IMR-90 (cell line): Measurements from ENCODE around the gene CCL2. TPM values are rescaled to one million over a fixed set of nuclear protein-coding genes. Genes with fewer than 3 reads are reported as not detected.

Source experiments
- ATAC-seq: fragments of 200-7000 bp; cut with Tn5 transposase; 2 replicates; pipeline ENCODE4 v1.9.1; 2020; ENCODE audit warnings: low read depth, mild to moderate bottlenecking, moderate library complexity
- BruUV-seq: library from RNA; stranded (reverse); fragments of 400-500 nt; replicated peaks from 2 replicates; lab custom pipeline; 2021; lab: Mats Ljungman, UMichigan
- CTCF ChIA-PET: fragments of 300-600 bp; formaldehyde crosslinking; extraction: SDS; loops from one replicate; lab custom pipeline; 2021; ENCODE audit warnings: antibody characterized with exemption; lab: Yijun Ruan, JAX
- POLR2A ChIA-PET: fragments of 300-600 bp; sonication (Branson Sonifier 250); formaldehyde crosslinking; loops from one replicate; lab custom pipeline; 2022; ENCODE audit warnings: antibody characterized with exemption; ENCODE audit not compliant: unreplicated experiment; lab: Charles Lee
- DNase-seq: peaks from one replicate; pipeline ENCODE4 v3.0.0; 2013
- H2AFZ ChIP-seq: replicated peaks from 2 replicates; pipeline ENCODE3; 2013; ENCODE audit warnings: low read length, mild to moderate bottlenecking; ENCODE audit not compliant: poor library complexity
- H2AK5ac ChIP-seq: 2 replicates; pipeline ENCODE4 v1.6.1; 2013; ENCODE audit warnings: low read depth, low read length, inconsistent platforms
- H2AK9ac ChIP-seq: replicated peaks from 2 replicates; pipeline ENCODE3; 2013; ENCODE audit warnings: mild to moderate bottlenecking, low read depth, low read length, moderate library complexity; ENCODE audit not compliant: poor library complexity
- H2BK120ac ChIP-seq: 2 replicates; pipeline ENCODE4 v1.6.1; 2013; ENCODE audit warnings: low read depth, low read length, inconsistent platforms
- H2BK15ac ChIP-seq: 3 replicates; pipeline ENCODE4 v1.6.1; 2013; ENCODE audit warnings: low read depth, low read length, inconsistent platforms
- H2BK20ac ChIP-seq: 2 replicates; pipeline ENCODE4 v1.6.1; 2013; ENCODE audit warnings: low read depth, mild to moderate bottlenecking, inconsistent platforms, low read length, moderate library complexity
- H2BK5ac ChIP-seq: 2 replicates; pipeline ENCODE4 v1.6.1; 2013; ENCODE audit warnings: mild to moderate bottlenecking, low read depth, low read length, inconsistent platforms; ENCODE audit not compliant: poor library complexity, severe bottlenecking
- H3K14ac ChIP-seq: replicated peaks from 2 replicates; pipeline ENCODE4 v1.6.1; 2013; ENCODE audit warnings: low read depth, low read length, inconsistent platforms
- H3K18ac ChIP-seq: 2 replicates; pipeline ENCODE4 v1.6.1; 2013; ENCODE audit warnings: low read depth, low read length, control low read depth
- H3K23ac ChIP-seq: 2 replicates; pipeline ENCODE4 v1.6.1; 2013; ENCODE audit warnings: low read depth, low read length, inconsistent platforms
- H3K27ac ChIP-seq: 2 replicates; pipeline ENCODE4 v1.5.1; 2013; ENCODE audit warnings: mild to moderate bottlenecking, control low read depth, low read length; ENCODE audit not compliant: insufficient read depth
- H3K27me3 ChIP-seq: 2 replicates; pipeline ENCODE4 v1.6.1; 2013; ENCODE audit warnings: low read length; ENCODE audit not compliant: control insufficient read depth, insufficient read depth
- H3K36me3 ChIP-seq: 2 replicates; pipeline ENCODE4 v1.6.1; 2013; ENCODE audit warnings: low read length, mixed read lengths; ENCODE audit not compliant: control insufficient read depth, insufficient read depth
- H3K4ac ChIP-seq: 2 replicates; pipeline ENCODE4 v1.6.1; 2013; ENCODE audit warnings: low read depth, low read length, inconsistent platforms
- H3K4me1 ChIP-seq: 2 replicates; pipeline ENCODE4 v1.6.1; 2013; ENCODE audit warnings: low read length, mixed read lengths; ENCODE audit not compliant: control insufficient read depth, insufficient read depth
- H3K4me2 ChIP-seq: 2 replicates; pipeline ENCODE4 v1.6.1; 2013; ENCODE audit warnings: low read depth, mild to moderate bottlenecking, control low read depth, low read length, moderate library complexity
- H3K4me3 ChIP-seq: 2 replicates; pipeline ENCODE4 v1.5.1; 2013; ENCODE audit warnings: low read depth, mild to moderate bottlenecking, control low read depth, low read length, moderate library complexity; ENCODE audit not compliant: insufficient read depth
- H3K56ac ChIP-seq: 2 replicates; pipeline ENCODE4 v1.6.1; 2013; ENCODE audit warnings: low read length, inconsistent platforms; ENCODE audit not compliant: insufficient read depth; ENCODE audit errors: extremely low read depth
- H3K79me1 ChIP-seq, 2 experiments: 2 replicates each; pipeline ENCODE4 v1.6.1; 2013; ENCODE audit warnings: low read length in 2 of 2, inconsistent platforms in 1 of 2, low read depth in 1 of 2
- H3K9ac ChIP-seq: 2 replicates; pipeline ENCODE4 v1.6.1; 2013; ENCODE audit warnings: low read depth, low read length, control low read depth
- H3K9me1 ChIP-seq: 2 replicates; pipeline ENCODE4 v1.6.1; 2013; ENCODE audit warnings: low read length, inconsistent platforms; ENCODE audit not compliant: insufficient read depth
- H3K9me3 ChIP-seq: 2 replicates; pipeline ENCODE4 v1.6.1; 2013; ENCODE audit warnings: low read length; ENCODE audit not compliant: control insufficient read depth, insufficient read depth
- H4K20me1 ChIP-seq: 2 replicates; pipeline ENCODE4 v1.6.1; 2013; ENCODE audit warnings: low read length, inconsistent platforms; ENCODE audit not compliant: insufficient read depth
- H4K5ac ChIP-seq: 2 replicates; pipeline ENCODE4 v1.6.1; 2013; ENCODE audit warnings: mild to moderate bottlenecking, low read depth, low read length, control low read depth
- H4K8ac ChIP-seq, 2 experiments: 2 replicates each; pipeline ENCODE4 v1.6.1; 2013; ENCODE audit warnings: low read depth in 2 of 2, low read length in 2 of 2, control low read depth in 1 of 2, inconsistent platforms in 1 of 2
- H4K91ac ChIP-seq: 2 replicates; pipeline ENCODE4 v1.6.1; 2013; ENCODE audit warnings: low read depth, low read length, inconsistent platforms; ENCODE audit not compliant: insufficient read depth
- BHLHE40 ChIP-seq: fragments of 150-350 bp; IDR thresholded peaks from 2 replicates; pipeline ENCODE4 v1.6.1; 2016; ENCODE audit warnings: mild to moderate bottlenecking, low read depth, low read length
- CEBPB ChIP-seq: IDR thresholded peaks from 2 replicates; pipeline ENCODE4 v1.6.1; 2012; ENCODE audit warnings: low read depth, low read length, improper control_type of control experiment
- CHD1 ChIP-seq: IDR thresholded peaks from 2 replicates; pipeline ENCODE4 v1.6.1; 2012; ENCODE audit warnings: low read depth, low read length, improper control_type of control experiment
- FOS ChIP-seq: fragments of 150-350 bp; IDR thresholded peaks from 2 replicates; pipeline ENCODE4 v1.6.1; 2016; ENCODE audit warnings: low read depth, low read length
- MAFK ChIP-seq: IDR thresholded peaks from 2 replicates; pipeline ENCODE4 v1.6.1; 2012; ENCODE audit warnings: low read depth, low read length, improper control_type of control experiment
- MXI1 ChIP-seq: IDR thresholded peaks from 2 replicates; pipeline ENCODE4 v1.6.1; 2012; ENCODE audit warnings: low read depth, mild to moderate bottlenecking, low read length, moderate library complexity, borderline replicate concordance
- NFE2L2 ChIP-seq: fragments of 150-350 bp; IDR thresholded peaks from 2 replicates; pipeline ENCODE4 v1.6.1; 2016; ENCODE audit warnings: low read depth, mild to moderate bottlenecking, low read length
- POLR2A ChIP-seq: IDR thresholded peaks from 2 replicates; pipeline ENCODE4 v1.6.1; 2012; ENCODE audit warnings: mild to moderate bottlenecking, low read depth, low read length
- RAD21 ChIP-seq: IDR thresholded peaks from 2 replicates; pipeline ENCODE4 v1.6.1; 2012; ENCODE audit warnings: low read length, improper control_type of control experiment
- RCOR1 ChIP-seq: IDR thresholded peaks from 2 replicates; pipeline ENCODE4 v1.6.1; 2012; ENCODE audit warnings: mild to moderate bottlenecking, low read length, improper control_type of control experiment; ENCODE audit not compliant: insufficient replicate concordance
- RFX5 ChIP-seq: IDR thresholded peaks from 2 replicates; pipeline ENCODE4 v1.8.0; 2012; ENCODE audit warnings: low read depth, mild to moderate bottlenecking, low read length, moderate library complexity
- SMC3 ChIP-seq: fragments of 150-350 bp; IDR thresholded peaks from 2 replicates; pipeline ENCODE4 v1.6.1; 2016; ENCODE audit warnings: low read depth, mild to moderate bottlenecking, antibody characterized with exemption, low read length, moderate library complexity
- whole genome bisulfite sequencing, 2 experiments: methylation state at CpG; one replicate each; pipeline versions ENCODE4 v1.1.5 to v1.1.7; 2013; ENCODE audit warnings: missing lambda C conversion rate in 2 of 2; ENCODE audit not compliant: insufficient read length in 1 of 2; ENCODE audit errors: extremely low coverage in 2 of 2; 5-methylcytosine and 5-hydroxymethylcytosine counted together
- dilution Hi-C: fragments of 300-500 bp; cut with HindIII; formaldehyde crosslinking; loops from one replicate; pipeline ENCODE4 v1.14.3; 2018; ENCODE audit warnings: low sequenced_read_pairs; ENCODE audit not compliant: unreplicated experiment
- in situ Hi-C: fragments of 300-500 bp; cut with MboI; formaldehyde crosslinking; loops from 3 replicates; pipeline ENCODE4 v1.14.3; 2019; ENCODE audit warnings: low sequenced_read_pairs, inconsistent platforms, mixed read lengths
- intact Hi-C: fragments of 100-400 bp; cut with micrococcal nuclease; formaldehyde crosslinking; loops from 2 replicates; pipeline ENCODE4 v1.10.0; 2022
- polyA plus RNA-seq, 3 experiments: library from polyadenylated mRNA; depleted of rRNA; stranded (reverse); fragments of >200 nt; gene quantifications; 2 replicates each; pipeline ENCODE4 v1.2.3, GENCODE V29; 2012; ENCODE audit warnings: low replicate concordance in 1 of 3
- total RNA-seq: library from RNA; depleted of rRNA; stranded (reverse); fragments of >200 nt; gene quantifications from 2 replicates; pipeline ENCODE4 v1.2.3, GENCODE V29; 2012
- TF ChIP-seq, protein P1 (sequence below): fragments of 150-350 bp; IDR thresholded peaks from 2 replicates; pipeline ENCODE4 v1.6.1; 2016; ENCODE audit warnings: low read depth, mild to moderate bottlenecking, low read length, moderate library complexity, borderline replicate concordance
- TF ChIP-seq, protein P2 (sequence below): fragments of 150-350 bp; IDR thresholded peaks from 2 replicates; pipeline ENCODE4 v1.6.1; 2017; ENCODE audit warnings: mild to moderate bottlenecking, antibody characterized with exemption, low read length, low read depth
- TF ChIP-seq, protein P3 (sequence below): conservative IDR thresholded peaks from 2 replicates; pipeline ENCODE4 v1.5.1; 2012; ENCODE audit warnings: mild to moderate bottlenecking, low read depth, low read length, improper control_type of control experiment

Gene CCL2
- total and polyA plus RNA-seq, 2 of the 4 experiments (the other 2 are of a cell fraction), result 103 to 206 TPM

DNA sequence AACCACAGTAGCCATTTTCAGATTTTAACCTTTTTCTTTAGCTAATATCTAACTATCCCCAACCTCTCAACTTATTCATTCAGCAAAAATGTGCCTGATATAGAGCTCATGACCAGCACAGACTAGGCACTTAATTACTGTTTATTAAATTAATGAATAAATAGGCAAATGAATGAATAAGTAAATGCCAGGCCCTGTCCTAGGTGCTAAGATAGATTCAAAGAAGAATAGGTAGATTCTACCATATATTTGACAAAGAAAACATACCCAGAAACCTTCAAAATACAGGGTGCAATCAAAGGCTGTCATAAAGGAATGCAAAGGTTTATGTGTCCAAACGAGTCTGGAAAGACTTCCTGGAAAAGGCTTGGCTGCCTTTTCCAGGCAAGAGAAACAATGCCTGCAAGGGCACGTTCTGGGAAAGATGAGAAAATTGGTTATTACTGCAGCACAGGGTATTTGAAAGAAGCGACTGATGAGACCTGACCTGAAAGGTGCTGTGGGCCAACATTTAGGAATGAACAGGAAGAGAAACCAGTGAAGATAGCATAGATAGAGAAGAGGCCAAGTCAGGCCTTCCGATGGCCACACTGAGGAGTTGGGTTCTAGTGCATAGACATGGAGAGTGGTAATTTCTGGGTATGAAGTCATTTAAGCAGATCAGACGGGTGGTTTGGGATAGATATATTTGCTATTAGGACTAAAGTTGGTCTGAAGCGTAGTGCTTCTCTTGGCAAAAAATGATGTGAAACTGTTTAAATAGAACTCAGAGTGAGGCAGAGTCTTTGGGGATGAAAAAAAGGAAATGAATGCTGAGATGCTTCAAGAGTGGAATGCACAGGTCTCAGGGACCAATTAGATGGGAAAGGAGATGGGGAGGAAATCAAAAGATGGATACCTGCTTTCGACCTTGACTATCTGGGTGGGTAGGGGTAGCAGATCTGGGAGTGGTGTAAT is 11.4 kb upstream of the CCL2 start:
- no peak overlapping the region for H3K4ac ChIP-seq
- H2AK9ac ChIP-seq, result no peak overlapping the region
- H3K23ac ChIP-seq, result no peak overlapping the region
- no peaks in the 10 kb centered on the region for H3K27me3 ChIP-seq
- 66% methylated on average over 6 of the region's 7 CpGs; no CpG with 5 or more reads in 1 of the 2 experiments for WGBS, 2 experiments
- no peak overlapping the region for H2BK120ac ChIP-seq
- 0 out of 2 replicates have a peak, but pooled peaks cover 3% of the 10 kb centered on the region for H3K9me1 ChIP-seq
- dilution Hi-C loops, result no loop called here
- no peak overlapping the region for H3K18ac ChIP-seq
- no peak overlapping the region for H3K14ac ChIP-seq
- no peak overlapping the region for H3K27ac ChIP-seq
- no peak overlapping the region for H2BK15ac ChIP-seq
- H4K5ac ChIP-seq, result no peak overlapping the region
- no peaks in the 10 kb centered on the region for H3K36me3 ChIP-seq
- no peak overlapping the region for H3K56ac ChIP-seq
- no peak overlapping the region for H4K8ac ChIP-seq
- H2AK5ac ChIP-seq, result no peak overlapping the region
- no peak overlapping the region for H4K91ac ChIP-seq
- H3K79me1 ChIP-seq, result no peaks in the 10 kb centered on the region
- peaks cover 6% of the 10 kb centered on the region for H3K4me1 ChIP-seq
- H2AFZ ChIP-seq, result no peak overlapping the region
- in situ Hi-C loops, result no loop called here
- no peaks in the 10 kb centered on the region for H3K9me3 ChIP-seq
- H3K4me3 ChIP-seq, result no peak overlapping the region
- intact Hi-C loops, result no loop called here
- ATAC-seq, result no peak
- CTCF ChIA-PET, result no interaction called here
- no peaks in the 10 kb centered on the region for H4K20me1 ChIP-seq
- H2BK20ac ChIP-seq, result no peak overlapping the region
- no TSS peak for BruUV-seq
- H2BK5ac ChIP-seq, result no peak overlapping the region
- no peak overlapping the region for H3K4me2 ChIP-seq
- H3K9ac ChIP-seq, result no peak overlapping the region
- POLR2A ChIA-PET, result no interaction called here
- DNase-seq, result no peak
- TF ChIP-seq, protein P1, sequence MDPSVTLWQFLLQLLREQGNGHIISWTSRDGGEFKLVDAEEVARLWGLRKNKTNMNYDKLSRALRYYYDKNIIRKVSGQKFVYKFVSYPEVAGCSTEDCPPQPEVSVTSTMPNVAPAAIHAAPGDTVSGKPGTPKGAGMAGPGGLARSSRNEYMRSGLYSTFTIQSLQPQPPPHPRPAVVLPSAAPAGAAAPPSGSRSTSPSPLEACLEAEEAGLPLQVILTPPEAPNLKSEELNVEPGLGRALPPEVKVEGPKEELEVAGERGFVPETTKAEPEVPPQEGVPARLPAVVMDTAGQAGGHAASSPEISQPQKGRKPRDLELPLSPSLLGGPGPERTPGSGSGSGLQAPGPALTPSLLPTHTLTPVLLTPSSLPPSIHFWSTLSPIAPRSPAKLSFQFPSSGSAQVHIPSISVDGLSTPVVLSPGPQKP, result no peak
- no peak for TF ChIP-seq FOS
- TF ChIP-seq, protein P2, sequence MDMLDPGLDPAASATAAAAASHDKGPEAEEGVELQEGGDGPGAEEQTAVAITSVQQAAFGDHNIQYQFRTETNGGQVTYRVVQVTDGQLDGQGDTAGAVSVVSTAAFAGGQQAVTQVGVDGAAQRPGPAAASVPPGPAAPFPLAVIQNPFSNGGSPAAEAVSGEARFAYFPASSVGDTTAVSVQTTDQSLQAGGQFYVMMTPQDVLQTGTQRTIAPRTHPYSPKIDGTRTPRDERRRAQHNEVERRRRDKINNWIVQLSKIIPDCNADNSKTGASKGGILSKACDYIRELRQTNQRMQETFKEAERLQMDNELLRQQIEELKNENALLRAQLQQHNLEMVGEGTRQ, result no peak
- no peak for TF ChIP-seq CEBPB
- no peak for TF ChIP-seq CHD1
- no peak for TF ChIP-seq SMC3
- TF ChIP-seq RFX5, result no peak
- no peak for TF ChIP-seq POLR2A
- no peak for TF ChIP-seq MXI1
- no peak for TF ChIP-seq MAFK
- no peak for TF ChIP-seq RCOR1
- TF ChIP-seq, protein P3, sequence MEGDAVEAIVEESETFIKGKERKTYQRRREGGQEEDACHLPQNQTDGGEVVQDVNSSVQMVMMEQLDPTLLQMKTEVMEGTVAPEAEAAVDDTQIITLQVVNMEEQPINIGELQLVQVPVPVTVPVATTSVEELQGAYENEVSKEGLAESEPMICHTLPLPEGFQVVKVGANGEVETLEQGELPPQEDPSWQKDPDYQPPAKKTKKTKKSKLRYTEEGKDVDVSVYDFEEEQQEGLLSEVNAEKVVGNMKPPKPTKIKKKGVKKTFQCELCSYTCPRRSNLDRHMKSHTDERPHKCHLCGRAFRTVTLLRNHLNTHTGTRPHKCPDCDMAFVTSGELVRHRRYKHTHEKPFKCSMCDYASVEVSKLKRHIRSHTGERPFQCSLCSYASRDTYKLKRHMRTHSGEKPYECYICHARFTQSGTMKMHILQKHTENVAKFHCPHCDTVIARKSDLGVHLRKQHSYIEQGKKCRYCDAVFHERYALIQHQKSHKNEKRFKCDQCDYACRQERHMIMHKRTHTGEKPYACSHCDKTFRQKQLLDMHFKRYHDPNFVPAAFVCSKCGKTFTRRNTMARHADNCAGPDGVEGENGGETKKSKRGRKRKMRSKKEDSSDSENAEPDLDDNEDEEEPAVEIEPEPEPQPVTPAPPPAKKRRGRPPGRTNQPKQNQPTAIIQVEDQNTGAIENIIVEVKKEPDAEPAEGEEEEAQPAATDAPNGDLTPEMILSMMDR, result no peak
- TF ChIP-seq RAD21, result no peak
- no peak for TF ChIP-seq NFE2L2
- TF ChIP-seq BHLHE40, result no peak
